ENCODE results near the gene GAREM1.
"Not testable (repeated sequence)": the region's sequence is repeated elsewhere in the genome, so short reads cannot be mapped to it uniquely, and the experiment has no call there.

Gene GAREM1

GRCh38 chr18:32470714-32471633, at the start of gene GAREM1:
TSS of gene GAREM1 (minus strand) at chr18:32470882. CDS start at chr18:32470428, 454 bp downstream.
- DNase-seq (ENCODE audit: low spot score): peak; percentile 98

DNA sequence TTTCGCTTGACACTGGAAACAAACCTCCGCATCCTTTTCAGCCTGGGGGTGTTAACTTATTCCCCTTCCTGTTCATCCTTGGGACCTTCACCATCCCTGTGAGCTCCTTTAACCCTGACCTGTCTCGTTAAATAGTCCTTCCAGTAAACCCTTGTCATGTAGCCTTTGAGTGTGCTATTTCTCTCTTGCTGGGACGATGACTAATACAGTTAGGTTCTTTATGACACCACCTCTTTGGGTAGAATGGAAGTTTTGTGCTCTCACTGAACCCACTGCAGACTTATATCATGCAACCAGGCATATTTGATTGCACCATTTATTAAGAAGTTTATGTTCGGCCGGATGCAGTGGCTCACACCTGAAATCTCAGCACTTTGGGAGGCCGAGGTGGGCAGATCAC, 40.5 kb upstream of the GAREM1 start:
- no peak for DNase-seq (ENCODE audit: low spot score)

- DNase-seq (ENCODE audit: low spot score): no peak
Measured at GRCh38 chr18:32509111-32509510, 38.4 kb upstream of the GAREM1 start.

- DNase-seq (ENCODE audit: low spot score): no peak
Measured at GRCh38 chr18:32507093-32507492, 36.4 kb upstream of the GAREM1 start.

DNA sequence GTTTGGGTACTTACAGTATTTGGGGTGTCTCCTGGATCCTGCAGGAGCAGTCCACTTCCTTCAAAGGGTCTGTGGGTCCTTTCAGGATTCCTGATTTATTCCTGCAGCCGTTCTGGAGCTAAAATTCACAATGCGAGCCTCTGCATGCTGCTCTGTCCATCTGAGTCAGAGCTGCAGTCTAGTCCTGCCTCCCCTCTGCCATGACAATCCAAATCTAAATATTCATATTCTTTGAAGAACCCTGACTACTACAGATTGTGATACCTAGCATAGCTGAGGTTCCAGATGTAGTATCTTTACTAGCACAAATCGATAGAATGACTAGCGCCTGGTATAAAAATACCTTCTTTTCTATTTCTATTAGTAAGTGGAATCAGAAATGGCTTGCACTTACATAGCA, 31.3 kb upstream of the GAREM1 start:
- no peak for DNase-seq (ENCODE audit: low spot score)

DNA sequence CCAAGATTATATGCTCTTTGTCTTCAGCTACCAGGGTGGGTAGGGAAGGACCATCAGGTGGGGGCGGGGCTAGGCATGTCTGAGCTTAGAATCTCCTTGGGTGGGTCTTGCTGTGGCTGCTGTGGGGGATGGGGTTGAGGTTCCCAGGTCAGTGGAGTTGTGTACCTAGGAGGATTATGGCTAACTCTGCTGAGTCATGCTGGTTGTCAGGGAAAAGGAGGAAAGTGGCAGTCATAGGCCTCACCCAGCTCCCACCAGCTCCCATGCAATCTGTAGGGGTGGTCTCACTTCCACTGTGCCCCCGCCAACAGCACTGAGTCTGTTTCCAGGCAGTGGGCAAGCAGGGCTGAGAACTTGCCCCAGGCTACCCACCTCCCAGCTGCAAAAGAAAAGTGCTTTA, 30.6 kb upstream of the GAREM1 start:
- DNase-seq (ENCODE audit: low spot score): not testable (repeated sequence)

DNA sequence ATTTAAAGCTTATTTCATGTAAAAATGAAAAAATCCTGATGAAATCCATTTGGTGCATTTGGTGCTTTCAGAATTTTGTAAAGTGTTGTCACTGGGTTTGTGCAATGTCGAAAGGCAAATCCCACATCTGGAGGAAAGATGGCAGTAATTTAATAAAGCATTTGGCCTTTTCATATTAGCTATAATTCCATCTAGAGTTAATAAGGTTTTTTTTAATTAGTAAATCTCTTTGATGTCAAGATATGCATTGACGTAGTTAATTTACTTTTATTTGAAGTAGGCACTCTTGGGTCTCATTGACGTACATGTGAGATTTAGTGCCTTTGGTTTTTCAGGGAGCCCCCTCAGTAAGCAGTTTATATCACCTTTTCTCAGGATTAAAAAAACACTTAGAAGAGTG, 12.3 kb upstream of the GAREM1 start:
- no peak for DNase-seq (ENCODE audit: low spot score)

GRCh38 chr18:32482117-32482516, 11.4 kb upstream of the GAREM1 start:
- DNase-seq (ENCODE audit: low spot score): no peak

- no peak for DNase-seq (ENCODE audit: low spot score)
Measured at GRCh38 chr18:32480581-32480980, 9.9 kb upstream of the GAREM1 start.

GRCh38 chr18:32478807-32479206, 8.1 kb upstream of the GAREM1 start:
- DNase-seq (ENCODE audit: low spot score): no peak

- no peak for DNase-seq (ENCODE audit: low spot score)
Measured at GRCh38 chr18:32478317-32478716, 7.6 kb upstream of the GAREM1 start.

DNA sequence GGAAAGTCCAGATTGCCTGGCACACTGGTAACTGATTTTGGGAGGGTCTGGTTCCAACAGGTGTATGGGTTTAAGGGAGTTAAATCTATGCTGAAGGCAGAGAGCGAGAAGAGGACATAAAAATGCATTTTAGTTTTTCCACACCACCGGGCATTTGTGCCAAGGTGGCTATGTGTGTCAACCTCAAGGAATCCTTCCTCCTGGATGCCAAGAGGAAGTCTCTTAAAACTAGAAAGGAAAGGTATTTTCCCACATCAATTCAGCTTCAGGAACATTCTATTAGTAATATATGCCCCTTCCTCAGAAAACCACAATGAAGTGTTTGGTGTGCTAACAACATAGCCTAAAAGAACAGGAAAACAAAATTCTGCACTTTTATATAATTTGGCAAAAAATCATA, 5.4 kb upstream of the GAREM1 start:
- DNase-seq (ENCODE audit: low spot score): no peak

- DNase-seq (ENCODE audit: low spot score): not testable (repeated sequence)
Measured at GRCh38 chr18:32475069-32475468, 4.4 kb upstream of the GAREM1 start.

GRCh38 chr18:32473325-32473724, 2.6 kb upstream of the GAREM1 start:
- DNase-seq (ENCODE audit: low spot score): no peak

DNA sequence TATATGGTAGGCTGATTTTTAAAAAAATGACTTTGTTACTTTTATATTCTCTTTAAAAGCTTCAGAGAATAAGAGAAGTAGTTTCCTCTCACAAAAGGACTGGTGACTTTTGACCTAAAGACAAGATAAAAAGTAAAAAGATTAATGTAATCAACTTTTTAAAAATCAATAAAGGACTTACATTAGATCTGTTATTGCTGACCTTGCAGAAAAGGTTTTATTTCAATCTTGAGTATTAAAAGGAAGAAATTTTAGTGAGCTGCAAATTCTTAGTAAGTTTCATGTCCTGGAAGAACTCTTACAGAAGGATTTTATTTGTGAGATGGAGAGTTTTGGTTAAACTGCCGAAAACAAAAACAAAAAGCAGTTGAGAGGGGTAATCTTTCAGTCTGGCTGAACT, 2.2 kb upstream of the GAREM1 start:
- DNase-seq (ENCODE audit: low spot score): no peak

GRCh38 chr18:32470460-32470713, 295 bp downstream of the GAREM1 start:
- DNase-seq (ENCODE audit: low spot score): no peak

- peak; percentile 27 for DNase-seq (ENCODE audit: low spot score)
Measured at GRCh38 chr18:32469691-32470459, 807 bp downstream of the GAREM1 start.

- DNase-seq (ENCODE audit: low spot score): peak; percentile 37
Measured at GRCh38 chr18:32469190-32469651, 1.5 kb downstream of the GAREM1 start.

DNA sequence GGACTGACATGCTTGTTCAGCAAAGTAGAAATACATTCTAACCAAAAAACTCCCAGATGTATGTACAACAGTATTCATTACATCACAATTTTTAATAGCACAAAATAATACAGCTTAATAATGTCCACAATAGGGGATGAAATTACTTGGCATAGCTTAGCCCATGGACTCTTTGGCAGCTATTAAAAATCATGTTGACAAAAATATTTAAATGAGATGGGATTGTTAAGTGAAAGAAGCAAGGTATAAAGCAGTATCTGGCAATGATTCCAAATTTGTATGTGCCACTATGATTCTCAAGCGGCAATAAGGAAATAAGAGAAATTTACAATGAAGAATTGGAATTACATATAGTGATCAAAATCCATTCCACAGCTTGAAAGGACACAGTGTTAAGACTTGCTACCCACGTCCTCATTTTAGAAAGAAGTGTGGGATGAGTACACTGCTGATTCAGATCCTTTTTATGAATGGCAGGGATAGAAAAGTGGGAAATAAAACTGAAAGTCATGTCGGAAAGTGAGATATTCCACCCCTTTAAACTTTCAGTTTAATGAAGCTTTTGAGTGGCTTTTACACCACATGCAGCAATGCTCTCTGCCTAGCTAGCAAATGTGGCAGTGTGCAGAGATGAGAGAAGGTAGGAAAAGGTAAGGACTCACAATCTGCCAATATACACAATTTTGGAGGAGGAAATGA, 2.4 kb downstream of the GAREM1 start:
- DNase-seq (ENCODE audit: low spot score): no peak

DNA sequence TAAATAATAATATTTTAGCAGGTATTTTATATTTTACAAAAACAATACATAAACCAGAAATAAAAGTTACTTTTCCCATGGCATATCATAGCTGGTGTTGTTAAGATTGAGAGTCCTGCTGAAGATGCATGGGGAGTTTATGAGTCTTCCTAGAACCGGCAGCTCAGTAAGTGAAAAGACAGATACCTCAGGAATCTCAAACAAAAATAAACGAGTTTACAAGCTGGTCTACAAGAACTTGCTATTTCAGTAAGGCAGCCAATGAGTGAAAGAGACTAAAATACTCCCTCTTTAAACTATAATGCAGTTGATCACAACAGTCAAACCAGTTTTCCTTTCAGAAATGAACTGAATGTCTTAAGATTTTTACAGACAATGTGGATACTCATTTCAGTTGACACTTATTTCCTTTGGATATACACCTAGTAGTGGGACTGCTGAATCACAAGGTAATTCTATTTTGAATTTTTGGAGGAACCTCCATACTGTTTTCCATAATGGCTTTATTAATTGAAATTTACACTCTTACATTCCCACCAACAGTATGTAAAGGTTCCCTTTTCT, 8.9 kb downstream of the GAREM1 start:
- no peak for DNase-seq (ENCODE audit: low spot score)

- DNase-seq (ENCODE audit: low spot score): no peak
Measured at GRCh38 chr18:32460171-32460731, 10.4 kb downstream of the GAREM1 start.
